Measurements from ENCODE around the gene COMP. TPM values are rescaled to one million over a fixed set of nuclear protein-coding genes. Genes with fewer than 3 reads are reported as not detected.

COMP gene
- total RNA-seq, 1 donor from 2014 or later = not detected

DNA sequence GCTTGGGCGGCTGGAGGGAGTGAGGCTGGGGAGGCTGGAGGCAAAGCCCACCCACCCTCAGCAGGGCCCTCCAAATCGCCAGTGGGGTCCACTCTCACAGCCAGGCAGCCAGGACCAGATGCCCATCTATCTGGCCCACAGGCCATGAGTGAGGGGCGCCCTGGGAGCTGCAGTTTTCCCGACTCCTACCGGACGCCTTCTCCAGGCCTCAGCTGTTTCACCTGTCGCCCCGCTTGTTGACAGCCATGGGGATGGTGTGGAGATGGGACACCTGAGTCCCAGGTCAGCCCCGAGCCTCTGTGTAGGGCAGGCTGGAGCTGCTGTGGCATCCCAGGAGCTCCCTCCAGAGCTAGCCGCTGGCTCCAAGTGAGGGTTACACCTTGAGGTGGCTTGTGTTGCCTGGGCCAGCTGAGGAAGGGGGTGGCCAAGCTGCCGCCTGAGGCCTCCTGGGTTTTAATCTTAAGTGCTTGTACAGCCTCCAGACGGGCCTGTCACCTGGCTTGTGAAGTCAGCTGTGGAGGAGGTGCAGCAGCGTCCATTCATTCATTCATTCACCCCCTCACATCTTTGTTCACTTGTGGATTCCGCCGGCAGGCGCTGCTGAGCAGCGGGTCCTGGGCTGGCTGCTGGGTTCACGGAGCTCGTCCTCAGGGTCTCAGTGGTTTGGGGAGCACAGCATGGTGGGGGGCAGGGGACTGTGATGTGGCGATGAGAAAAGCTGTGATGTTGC lies 52.0 kb downstream of the COMP start:
- Mint-ChIP-seq H3K27ac (ENCODE audit: unreplicated experiment) (no peak overlapping the region), H3K4me1 (ENCODE audit: unreplicated experiment) (peaks cover 3% of the 10 kb centered on the region), H3K27me3 (ENCODE audit: unreplicated experiment) (peaks cover 3% of the 10 kb centered on the region), H3K4me3 (ENCODE audit: unreplicated experiment) (no peak overlapping the region), H3K36me3 (ENCODE audit: low read depth, unreplicated experiment) (no peaks in the 10 kb centered on the region), H3K9me3 (ENCODE audit: unreplicated experiment) (no peaks in the 10 kb centered on the region)
- DNase-seq (ENCODE audit: low spot score) = no peak
- TF ChIP-seq, protein P1, sequence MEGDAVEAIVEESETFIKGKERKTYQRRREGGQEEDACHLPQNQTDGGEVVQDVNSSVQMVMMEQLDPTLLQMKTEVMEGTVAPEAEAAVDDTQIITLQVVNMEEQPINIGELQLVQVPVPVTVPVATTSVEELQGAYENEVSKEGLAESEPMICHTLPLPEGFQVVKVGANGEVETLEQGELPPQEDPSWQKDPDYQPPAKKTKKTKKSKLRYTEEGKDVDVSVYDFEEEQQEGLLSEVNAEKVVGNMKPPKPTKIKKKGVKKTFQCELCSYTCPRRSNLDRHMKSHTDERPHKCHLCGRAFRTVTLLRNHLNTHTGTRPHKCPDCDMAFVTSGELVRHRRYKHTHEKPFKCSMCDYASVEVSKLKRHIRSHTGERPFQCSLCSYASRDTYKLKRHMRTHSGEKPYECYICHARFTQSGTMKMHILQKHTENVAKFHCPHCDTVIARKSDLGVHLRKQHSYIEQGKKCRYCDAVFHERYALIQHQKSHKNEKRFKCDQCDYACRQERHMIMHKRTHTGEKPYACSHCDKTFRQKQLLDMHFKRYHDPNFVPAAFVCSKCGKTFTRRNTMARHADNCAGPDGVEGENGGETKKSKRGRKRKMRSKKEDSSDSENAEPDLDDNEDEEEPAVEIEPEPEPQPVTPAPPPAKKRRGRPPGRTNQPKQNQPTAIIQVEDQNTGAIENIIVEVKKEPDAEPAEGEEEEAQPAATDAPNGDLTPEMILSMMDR (IDR thresholded peaks at IDR 0.05; ENCODE audit: unreplicated experiment) = no peak

DNA sequence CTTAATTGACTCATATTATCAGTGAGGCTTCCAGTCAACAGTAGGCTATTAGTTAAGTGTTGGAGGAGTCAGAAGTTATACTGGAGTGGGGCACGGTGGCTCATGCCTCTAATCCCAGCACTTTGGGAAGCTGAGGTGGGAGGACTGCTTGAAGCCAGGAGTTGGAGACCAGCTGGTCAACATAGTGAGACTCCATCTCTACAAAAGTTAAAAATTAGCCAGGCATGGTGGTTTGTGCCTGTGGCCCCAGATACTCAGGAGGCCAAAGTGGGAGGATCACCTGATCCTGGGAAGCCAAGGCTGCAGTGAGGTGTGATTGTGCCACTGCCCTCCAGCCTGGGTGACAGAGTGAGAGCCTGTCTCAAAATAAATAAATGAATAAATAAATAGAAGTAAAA lies 53.2 kb downstream of the COMP start:
- TF ChIP-seq, protein P1 (IDR thresholded peaks at IDR 0.05; ENCODE audit: unreplicated experiment) = no peak
- H3K27me3 Mint-ChIP-seq (ENCODE audit: unreplicated experiment) = peaks cover 5% of the 10 kb centered on the region
- no peak overlapping the region for H3K4me3 Mint-ChIP-seq (ENCODE audit: unreplicated experiment)
- peaks cover 6% of the 10 kb centered on the region for H3K4me1 Mint-ChIP-seq (ENCODE audit: unreplicated experiment)
- peak overlapping the region; percentile 12 for H3K27ac Mint-ChIP-seq (ENCODE audit: unreplicated experiment)
- no peak for DNase-seq (ENCODE audit: low spot score)
- no peaks in the 10 kb centered on the region for H3K36me3 Mint-ChIP-seq (ENCODE audit: low read depth, unreplicated experiment)
- H3K9me3 Mint-ChIP-seq (ENCODE audit: unreplicated experiment) = no peaks in the 10 kb centered on the region

DNA sequence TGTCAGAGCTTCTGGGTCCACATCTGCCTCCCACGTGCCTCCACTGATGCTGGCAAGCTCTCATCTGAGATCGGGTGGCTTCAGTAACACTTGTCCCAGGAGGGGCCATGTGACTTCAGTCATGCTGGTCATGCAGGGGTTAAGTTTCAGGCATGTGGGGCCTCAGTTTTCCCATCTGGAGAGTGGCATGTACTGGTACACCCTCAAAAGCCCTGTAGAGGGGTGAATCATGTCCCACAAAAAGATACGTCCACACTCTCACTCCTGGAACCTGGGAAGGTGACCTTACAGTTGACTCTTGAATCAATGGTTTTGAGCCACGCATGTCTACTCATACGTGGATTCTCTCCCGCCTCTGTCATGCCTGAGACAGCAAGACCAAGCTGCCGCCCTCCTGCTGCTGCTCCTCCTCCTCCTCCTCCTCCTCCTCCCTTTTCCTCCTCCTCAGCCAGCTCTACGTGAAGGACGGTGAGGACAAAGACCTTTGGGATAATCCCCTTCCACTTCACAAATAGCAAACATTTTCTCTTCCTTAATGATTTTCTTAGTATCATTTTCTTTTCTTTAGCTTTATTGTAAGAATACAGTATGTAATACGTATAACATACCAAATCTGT lies 53.7 kb downstream of the COMP start:
- Mint-ChIP-seq H3K36me3 (ENCODE audit: low read depth, unreplicated experiment) (no peaks in the 10 kb centered on the region), H3K27ac (ENCODE audit: unreplicated experiment) (peak overlapping the region; percentile 12), H3K27me3 (ENCODE audit: unreplicated experiment) (peaks cover 5% of the 10 kb centered on the region), H3K4me3 (ENCODE audit: unreplicated experiment) (no peak overlapping the region), H3K9me3 (ENCODE audit: unreplicated experiment) (no peaks in the 10 kb centered on the region), H3K4me1 (ENCODE audit: unreplicated experiment) (peaks cover 6% of the 10 kb centered on the region)
- DNase-seq (ENCODE audit: low spot score) = no peak
- TF ChIP-seq, protein P1 (IDR thresholded peaks at IDR 0.05; ENCODE audit: unreplicated experiment) = no peak

DNA sequence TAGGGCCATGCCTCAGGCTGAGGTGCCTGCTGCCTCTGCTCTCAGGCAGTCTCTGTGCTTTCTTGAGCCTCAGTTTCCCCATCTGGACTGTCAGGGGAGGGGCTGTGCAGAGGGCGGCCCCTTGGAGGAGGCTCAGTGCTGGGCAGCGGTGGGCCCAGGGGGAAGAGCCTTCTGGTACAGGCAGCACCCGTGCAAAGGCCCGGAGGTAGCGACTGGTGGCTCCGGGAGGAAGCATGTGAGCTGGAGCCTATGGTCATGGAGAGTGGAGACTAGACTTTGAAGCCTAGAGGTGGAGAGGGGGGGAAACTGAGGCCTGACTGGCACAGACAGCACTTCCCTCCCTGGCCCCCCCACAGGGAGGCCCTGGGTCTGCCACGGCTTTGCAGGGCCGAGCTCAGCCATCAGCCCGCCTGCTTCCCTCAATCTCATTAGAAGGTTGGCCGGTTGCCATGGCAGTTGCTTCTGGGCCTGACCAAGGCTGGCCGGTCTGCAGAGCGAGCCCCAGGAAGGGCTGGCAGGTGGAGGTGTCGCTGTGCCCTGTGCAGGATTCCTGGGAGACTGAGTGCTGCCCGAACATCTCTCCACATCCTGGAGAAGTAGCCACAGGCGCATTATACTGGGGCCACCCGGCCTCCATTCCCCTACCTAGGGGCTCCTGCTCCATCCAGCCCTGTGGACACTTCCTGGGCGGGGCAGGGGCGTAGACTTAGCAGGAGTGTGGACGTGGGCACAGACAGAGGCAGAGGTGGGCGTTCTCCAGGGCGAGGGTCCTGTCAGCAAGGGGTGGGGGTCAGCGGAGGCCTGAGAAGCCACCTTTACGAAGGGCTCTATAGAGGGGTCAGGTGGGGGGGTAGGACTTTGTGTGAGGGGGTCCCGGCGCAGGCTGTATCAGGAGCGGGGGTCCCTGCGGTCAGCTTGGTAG lies 54.4 kb downstream of the COMP start:
- H3K27ac Mint-ChIP-seq (ENCODE audit: unreplicated experiment) = no peak overlapping the region
- TF ChIP-seq, protein P1 (IDR thresholded peaks at IDR 0.05; ENCODE audit: unreplicated experiment) = no peak

More for the DNA sequence above, 54.4 kb downstream of the COMP start:
- H3K4me1 Mint-ChIP-seq (ENCODE audit: unreplicated experiment) = peaks cover 6% of the 10 kb centered on the region
- no peaks in the 10 kb centered on the region for H3K9me3 Mint-ChIP-seq (ENCODE audit: unreplicated experiment)
- H3K36me3 Mint-ChIP-seq (ENCODE audit: low read depth, unreplicated experiment) = no peaks in the 10 kb centered on the region
- peaks cover 5% of the 10 kb centered on the region for H3K27me3 Mint-ChIP-seq (ENCODE audit: unreplicated experiment)
- no peak overlapping the region for H3K4me3 Mint-ChIP-seq (ENCODE audit: unreplicated experiment)
- no peak for DNase-seq (ENCODE audit: low spot score)
